Frontal cortex (tissue), 4 donors: ENCODE measurements around the gene SUPT4H1. TPM values are rescaled to one million over a fixed set of nuclear protein-coding genes. Genes with fewer than 3 reads are reported as not detected.
A peak's percentile ranks its signal among the peaks of the same experiment; 100 is the strongest.

ENCODE experiments used
- DNase-seq, 2 donors: peaks; one replicate each; pipeline ENCODE4 v3.0.0; 2012; ENCODE audit warnings: low spot score in 2 of 2
- FAIRE-seq: peaks from 2 replicates; lab custom pipeline; 2012; peaks lifted over from hg19 to GRCh38; lab: Jason Lieb, UNC
- total RNA-seq: library from RNA; depleted of rRNA; stranded (reverse); fragments of >200 nt; gene quantifications from one replicate; pipeline ENCODE4 v1.2.3, GENCODE V29; 2014
- donor health status: control.
- donor health status: control.
- donor health status: control.

SUPT4H1 gene
- total RNA-seq, 1 donor from 2014 or later, result 35.1 TPM

- DNase-seq (no peak), FAIRE-seq (no peak)
Measured at GRCh38 chr17:58309918-58310259, 42.1 kb downstream of the SUPT4H1 start.

DNA sequence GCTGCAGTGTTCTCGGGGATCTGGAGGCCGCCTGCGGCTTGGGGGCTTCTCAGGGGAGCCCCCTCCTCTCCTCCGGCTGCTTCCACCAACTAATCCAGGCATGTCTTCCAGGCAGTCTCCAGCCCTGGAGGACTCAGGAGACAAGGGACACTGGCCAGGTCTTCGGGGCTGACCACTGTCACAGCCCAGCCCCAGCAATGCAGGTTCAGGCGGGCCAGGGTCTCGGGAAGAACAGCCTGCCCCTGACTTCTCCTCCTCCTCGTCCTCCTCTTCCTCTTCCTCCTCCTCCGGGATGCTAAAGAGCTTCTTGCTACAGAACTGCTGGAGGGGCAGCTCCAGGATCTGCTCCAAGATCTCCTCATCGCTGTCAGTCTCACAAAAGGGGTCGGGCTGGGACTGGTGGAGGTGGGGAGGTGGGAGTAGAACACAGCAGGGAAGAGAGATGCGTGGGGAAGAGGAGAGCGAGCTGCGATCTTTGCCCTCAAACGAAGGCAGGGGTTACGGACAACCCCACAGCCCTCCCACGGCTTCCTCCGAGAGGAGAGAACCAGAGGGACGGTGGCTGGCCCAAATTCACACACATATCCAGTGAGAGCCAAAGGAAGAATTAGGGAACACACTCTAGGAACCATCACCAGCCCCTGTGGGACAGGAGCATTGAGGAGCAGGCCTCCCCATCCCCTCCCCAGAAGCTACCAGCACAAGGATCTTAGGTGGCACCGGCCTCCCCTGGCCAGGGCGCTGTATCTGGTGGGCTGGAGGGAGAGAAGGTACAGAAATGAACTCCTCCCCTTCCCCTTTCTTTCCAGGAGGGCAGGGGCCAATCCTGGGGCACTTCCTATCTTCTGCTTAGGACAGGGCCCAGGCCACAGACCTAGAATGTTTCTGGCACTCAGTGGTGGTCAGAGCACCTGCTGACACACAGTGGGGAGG is 42.8 kb downstream of the SUPT4H1 start:
- no peak for FAIRE-seq
- no peak for DNase-seq

- DNase-seq, result no peak
- no peak for FAIRE-seq
Measured at GRCh38 chr17:58308173-58308984, 43.6 kb downstream of the SUPT4H1 start.

- no peak for DNase-seq
- no peak for FAIRE-seq
Measured at GRCh38 chr17:58307468-58308172, 44.4 kb downstream of the SUPT4H1 start.

- FAIRE-seq (no peak), DNase-seq (no peak)
Measured at GRCh38 chr17:58306131-58306951, 45.7 kb downstream of the SUPT4H1 start.

DNA sequence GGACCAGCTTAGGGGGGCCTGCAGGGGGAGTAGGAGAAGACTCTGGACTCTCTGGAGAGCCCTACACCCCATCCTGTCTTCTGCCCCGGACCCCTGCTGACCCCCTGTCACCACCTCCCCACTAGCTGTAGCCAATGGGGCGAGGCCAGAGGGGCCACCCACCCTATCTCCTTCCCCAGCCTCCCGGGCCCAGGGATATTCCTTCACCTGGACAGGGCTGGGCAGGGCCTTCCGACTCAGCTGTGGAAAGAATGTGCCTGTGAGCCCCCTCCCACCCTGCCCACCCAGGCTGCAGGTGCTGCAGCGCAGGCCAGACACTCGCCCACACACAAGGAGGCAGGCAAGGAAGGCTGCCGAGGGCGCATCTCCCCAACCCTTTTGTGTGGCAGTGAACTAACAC is 46.4 kb downstream of the SUPT4H1 start:
- FAIRE-seq (no peak), DNase-seq (no peak)

GRCh38 chr17:58304750-58305486 is 47.1 kb downstream of the SUPT4H1 start:
- FAIRE-seq (no peak), DNase-seq (no peak)

DNA sequence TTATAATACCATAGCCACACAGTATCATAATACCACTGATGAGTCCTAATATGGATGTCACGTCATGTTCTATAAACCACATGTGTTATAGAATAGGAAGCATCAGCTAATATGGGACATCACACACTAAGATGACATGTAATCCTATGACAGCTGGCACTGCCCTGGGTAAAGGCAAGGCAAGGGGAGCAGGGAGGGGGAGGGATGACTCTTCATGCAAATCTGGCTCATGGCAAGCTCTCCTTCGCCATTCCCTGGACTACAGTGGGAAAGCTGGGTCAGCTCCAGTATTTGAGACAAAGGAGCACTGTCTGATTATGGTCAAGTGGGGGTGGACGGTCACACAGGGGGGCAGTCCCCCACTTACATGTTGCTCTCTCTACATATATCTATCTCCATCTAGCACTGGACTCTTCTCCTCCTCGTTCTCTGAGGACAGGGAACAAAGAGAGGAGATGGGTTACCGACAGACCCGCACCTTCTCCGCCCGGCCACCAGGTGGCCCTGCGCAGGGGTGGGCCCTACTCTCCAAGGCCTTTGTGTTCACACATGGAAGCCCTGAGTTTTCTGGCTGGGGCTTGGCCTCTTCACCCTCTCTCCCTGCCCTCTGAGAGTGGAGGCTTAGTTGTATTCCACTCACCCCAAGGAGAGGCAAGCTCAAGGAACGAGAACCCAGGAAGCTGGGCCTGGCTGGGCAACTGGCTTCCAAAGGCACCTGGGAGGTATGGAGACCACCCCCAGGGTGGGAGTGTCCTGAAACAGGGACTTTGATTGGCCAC is 47.8 kb downstream of the SUPT4H1 start:
- FAIRE-seq (no peak), DNase-seq (peak in 1 of 2 donors; percentile 69)

GRCh38 chr17:58302919-58303585 is 48.9 kb downstream of the SUPT4H1 start:
- DNase-seq, result no peak
- no peak for FAIRE-seq

DNA sequence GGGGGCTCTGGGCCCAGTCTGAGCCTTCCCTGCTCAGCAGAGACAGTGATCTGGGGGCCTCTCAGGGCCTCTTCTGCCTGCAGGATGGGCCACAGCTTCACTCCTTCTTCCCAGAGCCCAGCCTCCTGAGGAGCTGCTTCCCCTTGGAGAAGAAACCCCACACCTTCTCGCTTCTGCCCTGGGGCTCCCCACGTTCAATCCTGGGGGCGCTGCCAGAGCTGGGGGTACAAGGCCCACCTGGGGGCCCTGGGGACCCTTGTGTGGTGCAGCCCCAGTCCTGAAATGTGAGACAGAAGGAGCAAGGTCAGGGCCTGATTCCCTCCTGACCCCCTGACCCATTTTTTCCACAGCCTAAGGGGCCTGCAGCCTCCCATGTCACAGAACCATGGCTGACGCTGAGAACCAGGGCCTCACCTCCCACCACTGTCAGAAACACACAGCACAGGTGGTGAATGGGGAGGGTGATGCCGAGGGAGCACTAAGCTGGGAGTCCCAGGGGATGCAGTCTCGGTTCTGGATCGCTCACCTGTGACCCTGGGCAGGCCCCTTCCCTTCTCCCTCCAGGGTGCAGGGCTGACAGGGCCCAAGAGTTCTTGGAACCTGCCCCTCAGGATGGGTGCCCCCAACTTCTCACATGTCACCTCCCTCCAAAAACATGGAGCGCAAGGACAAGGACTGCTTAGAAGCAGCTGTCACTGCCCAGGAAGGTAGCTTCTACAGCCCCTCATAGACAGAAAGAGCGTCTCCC is 49.7 kb downstream of the SUPT4H1 start:
- DNase-seq, result no peak
- no peak for FAIRE-seq

- no peak for FAIRE-seq
- no peak for DNase-seq
Measured at GRCh38 chr17:58301504-58302150, 50.4 kb downstream of the SUPT4H1 start.

- no peak for FAIRE-seq
- DNase-seq, result no peak
Measured at GRCh38 chr17:58300336-58300735, 51.7 kb downstream of the SUPT4H1 start.
